ENCODE data around the gene BLOC1S3.

- TF ChIP-seq POLR2A (IDR thresholded peaks at IDR 0.05; ENCODE audit: low read depth, low read length) (no peak), CTCF (conservative IDR thresholded peaks at IDR 0.05; ENCODE audit: low read depth, low read length) (no peak), BHLHE40 (IDR thresholded peaks at IDR 0.05; ENCODE audit: low read depth, low read length) (no peak), USF2 (IDR thresholded peaks at IDR 0.05; ENCODE audit: low read depth, low read length) (no peak), SMC3 (IDR thresholded peaks at IDR 0.05; ENCODE audit: low read depth, low read length) (no peak), MAFK (IDR thresholded peaks at IDR 0.05; ENCODE audit: low read depth, low read length) (no peak), MAZ (IDR thresholded peaks at IDR 0.05; ENCODE audit: borderline replicate concordance, low read depth, low read length) (no peak), MXI1 (IDR thresholded peaks at IDR 0.05; ENCODE audit: borderline replicate concordance, low read depth, low read length) (no peak), RCOR1 (IDR thresholded peaks at IDR 0.05; ENCODE audit: insufficient replicate concordance, low read length) (no peak), RFX5 (IDR thresholded peaks at IDR 0.05; ENCODE audit: low read depth, low read length) (no peak), RAD21 (IDR thresholded peaks at IDR 0.05; ENCODE audit: low read length) (no peak), NFE2L2 (IDR thresholded peaks at IDR 0.05; ENCODE audit: low read depth, low read length) (no peak), ELK1 (IDR thresholded peaks at IDR 0.05; ENCODE audit: borderline replicate concordance, low read depth, low read length) (no peak), CEBPB (IDR thresholded peaks at IDR 0.05; ENCODE audit: low read depth, low read length) (no peak)
Observed at GRCh38 chr19:45146741-45147205, 31.8 kb upstream of the BLOC1S3 start.
